ENCODE data around the gene NBPF1. TPM values are rescaled to one million over a fixed set of nuclear protein-coding genes. Genes with fewer than 3 reads are reported as not detected.
A peak's percentile ranks its signal among the peaks of the same experiment; 100 is the strongest.
"Not testable (repeated sequence)": the region's sequence is repeated elsewhere in the genome, so short reads cannot be mapped to it uniquely, and the experiment has no call there.

NBPF1 gene
- total RNA-seq, 1 donor = 16.4 TPM

GRCh38 chr1:16623812-16624719, 10.7 kb upstream of the NBPF1 start:
- not testable (repeated sequence) for DNase-seq (ENCODE audit: low read depth in 2 of 3, low spot score in 2 of 3)

DNA sequence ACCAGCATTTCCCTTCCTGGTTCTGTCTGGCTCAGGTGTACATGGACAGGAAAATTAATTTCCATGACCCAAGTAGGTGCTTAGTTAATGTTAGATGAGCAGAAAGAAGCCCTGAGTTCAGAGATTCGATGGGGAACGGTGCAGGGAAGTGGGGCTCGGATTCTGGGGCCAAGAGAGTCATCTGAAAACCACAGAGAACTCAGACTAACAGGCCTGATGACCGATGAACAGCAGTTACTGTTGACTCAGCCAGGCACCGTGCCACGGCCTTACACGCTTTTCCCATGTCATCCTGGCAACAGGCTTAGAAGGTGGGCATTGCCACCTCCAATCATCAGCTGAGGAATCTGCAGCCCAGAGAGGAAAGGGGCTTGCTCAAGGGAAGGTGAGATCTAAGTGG, 10.0 kb upstream of the NBPF1 start:
- DNase-seq (ENCODE audit: low read depth in 2 of 3, low spot score in 2 of 3) = not testable (repeated sequence)

GRCh38 chr1:16621681-16622315, 8.4 kb upstream of the NBPF1 start:
- DNase-seq (ENCODE audit: low read depth in 2 of 3, low spot score in 2 of 3) = not testable (repeated sequence)

DNA sequence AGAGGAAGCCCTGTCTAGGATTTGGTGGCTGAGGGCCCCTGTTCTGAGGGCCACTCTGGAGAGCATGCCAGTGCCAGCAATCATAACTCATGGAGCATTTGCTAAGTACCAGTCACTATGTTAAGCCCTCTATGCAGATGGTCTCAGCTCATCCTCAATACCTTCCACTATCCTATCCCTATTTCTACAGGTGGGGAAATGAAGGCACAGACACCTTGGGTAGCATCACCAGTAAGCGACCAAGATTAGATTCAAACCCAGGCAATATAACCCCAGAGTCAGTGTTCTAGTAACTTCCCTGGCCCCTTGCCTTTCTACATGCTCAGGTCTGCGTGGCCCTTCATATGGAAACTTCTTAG, 7.9 kb upstream of the NBPF1 start:
- DNase-seq (ENCODE audit: low read depth in 2 of 3, low spot score in 2 of 3) = no peak

- DNase-seq (ENCODE audit: low read depth in 2 of 3, low spot score in 2 of 3) = not testable (repeated sequence)
These were observed 6.6 kb upstream of the NBPF1 start for GRCh38 chr1:16619803-16620501.

DNA sequence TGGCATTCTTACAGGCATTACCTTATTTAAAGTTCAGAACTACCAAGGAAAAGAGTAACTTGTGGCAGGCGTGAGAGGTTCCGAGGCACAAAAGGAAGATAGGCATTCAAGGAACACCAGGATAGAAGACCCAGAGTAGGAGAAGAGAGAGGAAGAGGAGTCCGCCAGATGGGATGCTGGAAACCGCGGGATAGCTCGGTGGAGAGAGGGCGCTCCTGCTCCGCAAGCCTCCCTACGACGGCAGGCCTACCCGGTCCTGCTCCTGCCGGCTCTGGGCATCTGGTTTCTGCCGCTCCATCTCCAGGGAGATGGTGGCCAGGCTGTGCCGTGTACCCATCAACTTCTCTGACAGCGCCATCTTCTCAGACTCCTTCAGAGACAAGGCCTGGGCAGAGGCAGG, 5.4 kb upstream of the NBPF1 start:
- DNase-seq (ENCODE audit: low read depth in 2 of 3, low spot score in 2 of 3) = no peak

DNA sequence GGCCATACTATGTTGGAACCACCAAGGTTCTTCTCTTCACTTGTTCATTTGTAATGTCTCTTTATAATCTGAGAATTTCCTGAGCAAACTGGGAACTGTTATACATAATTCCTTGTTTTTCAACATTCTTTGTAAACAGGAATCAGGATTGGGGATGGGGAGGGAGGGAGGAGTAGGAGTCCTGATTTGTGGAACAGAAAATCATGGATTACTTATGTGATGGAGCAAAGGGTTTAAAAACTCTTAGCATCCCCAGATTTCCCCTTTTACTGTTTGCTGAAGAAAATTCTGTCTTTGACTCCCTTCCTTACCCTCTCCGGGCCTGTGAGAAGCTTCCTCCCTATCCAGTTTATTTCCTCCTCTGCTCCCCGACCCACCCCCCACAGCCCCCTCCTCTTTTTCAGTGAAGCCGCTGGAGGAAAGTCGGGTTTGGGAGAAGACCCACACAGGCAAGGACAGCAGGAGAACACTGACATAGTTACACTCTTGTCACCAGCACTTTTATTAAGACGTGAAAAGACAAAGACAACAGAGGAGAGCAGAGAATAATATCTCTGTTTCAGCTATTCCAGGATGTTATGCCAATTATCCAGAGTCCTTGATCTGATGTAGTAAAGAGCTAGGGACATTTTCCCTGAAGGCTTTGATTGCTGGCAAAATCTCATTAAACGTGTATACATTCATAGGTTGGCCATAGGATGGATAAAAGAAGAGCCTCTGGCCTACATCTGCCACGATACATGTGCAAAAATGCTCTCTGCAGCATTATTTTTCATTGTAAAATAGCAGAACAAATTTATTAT, 4.6 kb upstream of the NBPF1 start:
- no peak for DNase-seq (ENCODE audit: low read depth in 2 of 3, low spot score in 2 of 3)

GRCh38 chr1:16617114-16617631, 3.8 kb upstream of the NBPF1 start:
- DNase-seq (ENCODE audit: low read depth in 2 of 3, low spot score in 2 of 3) = no peak

GRCh38 chr1:16615253-16616252, 2.2 kb upstream of the NBPF1 start:
- DNase-seq (ENCODE audit: low read depth in 2 of 3, low spot score in 2 of 3) = no peak

DNA sequence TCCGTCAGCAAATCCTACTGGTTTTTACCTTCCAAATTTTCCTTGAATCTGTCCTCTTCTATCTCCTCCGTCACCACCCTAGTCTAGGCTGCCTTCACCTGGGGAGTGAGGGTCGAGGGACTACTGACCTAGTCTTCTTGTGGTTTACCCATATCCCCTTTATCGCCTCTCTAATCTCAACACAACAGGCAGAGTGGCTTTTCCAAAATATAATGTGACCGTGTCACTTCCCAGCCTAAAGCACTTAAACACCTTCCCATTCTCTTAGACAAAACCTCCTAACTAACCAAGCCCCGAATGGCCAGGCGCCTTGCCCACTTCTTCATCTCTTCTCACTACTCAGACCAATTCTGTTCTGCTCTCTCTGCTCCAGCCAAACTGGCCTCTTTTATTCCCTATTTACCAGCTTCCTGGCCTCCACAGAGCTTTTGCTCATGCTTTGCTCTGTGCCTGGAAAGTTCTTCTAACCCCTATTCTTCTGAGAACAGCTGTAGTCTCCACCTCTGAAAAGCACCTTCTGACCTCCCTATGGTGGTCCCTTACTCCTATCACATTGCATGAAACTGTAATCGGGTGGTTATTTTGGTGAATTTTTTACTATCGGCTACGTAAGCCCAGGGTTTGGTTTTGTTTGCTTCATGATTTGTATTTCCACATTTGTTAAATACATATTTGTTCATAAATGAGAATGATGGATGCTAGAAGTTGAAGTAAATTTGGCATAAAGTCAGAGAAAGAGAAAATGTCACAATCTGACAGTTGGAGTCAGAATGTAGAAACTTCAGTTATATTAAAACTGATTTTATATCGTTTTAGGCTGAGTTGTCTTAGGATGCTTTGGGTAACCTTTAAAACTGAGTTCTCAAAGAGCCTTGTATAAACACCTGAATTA, 1.2 kb upstream of the NBPF1 start:
- no peak for DNase-seq (ENCODE audit: low read depth in 2 of 3, low spot score in 2 of 3)

DNA sequence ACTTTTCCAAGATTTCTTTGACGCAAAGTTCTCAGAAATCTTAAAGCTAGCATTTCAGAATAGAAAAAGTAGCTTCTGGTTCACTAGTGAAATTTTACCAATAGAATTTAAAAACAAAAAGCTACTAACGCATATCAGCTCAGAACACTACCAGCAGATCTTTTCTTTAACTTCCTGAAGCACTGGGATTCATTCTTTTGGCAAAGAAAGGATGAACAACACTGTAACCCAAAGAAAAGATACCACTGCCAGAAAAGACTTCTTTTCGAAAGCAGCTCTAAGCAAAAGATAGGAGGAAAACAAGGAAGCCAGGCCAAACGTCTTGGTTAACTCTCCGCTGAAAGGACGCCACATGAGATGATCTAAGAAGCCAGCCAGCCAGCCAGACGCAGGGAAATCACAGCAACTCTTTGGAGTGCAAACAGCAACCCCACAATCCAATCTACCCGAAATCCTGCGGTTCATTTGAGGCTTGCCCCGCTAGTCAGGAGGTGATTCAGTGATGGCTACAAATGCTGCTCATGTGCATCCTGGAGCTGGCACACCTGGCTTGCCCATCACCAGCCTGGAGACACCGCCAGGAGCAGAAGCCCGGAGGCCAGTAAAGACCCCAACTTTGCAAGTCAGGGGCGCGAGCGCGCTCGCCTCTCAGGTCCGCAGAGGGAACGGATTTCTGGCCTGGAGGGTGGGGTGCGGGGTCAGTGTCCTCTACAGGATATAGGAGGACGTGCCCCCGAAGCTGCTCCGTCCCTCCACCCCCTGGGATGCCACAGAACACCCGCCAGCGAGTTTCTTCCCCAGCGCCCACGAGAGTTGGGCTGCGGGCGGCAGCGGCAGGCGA, 812 bp downstream of the NBPF1 start:
- DNase-seq (ENCODE audit: low read depth in 2 of 3, low spot score in 2 of 3) = peak in 2 of 3 donors; percentile 50 to 70

DNA sequence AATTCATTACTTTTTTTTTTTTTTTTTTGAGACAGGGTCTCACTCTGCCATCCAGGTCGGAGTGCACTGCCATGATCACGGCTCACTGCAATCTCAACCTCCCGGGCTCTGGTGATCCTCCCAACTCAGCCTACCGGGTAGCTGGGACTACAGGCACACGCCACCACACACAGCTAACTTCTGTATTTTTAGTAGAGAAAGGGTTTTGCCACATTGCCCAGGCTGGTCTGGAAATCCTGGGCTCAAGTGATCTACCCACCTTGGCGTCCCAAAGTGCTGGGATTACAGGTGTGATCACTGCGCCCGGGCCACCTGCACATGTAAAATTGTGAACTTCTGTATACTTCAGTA, 1.4 kb downstream of the NBPF1 start:
- not testable (repeated sequence) for DNase-seq (ENCODE audit: low read depth in 2 of 3, low spot score in 2 of 3)

DNA sequence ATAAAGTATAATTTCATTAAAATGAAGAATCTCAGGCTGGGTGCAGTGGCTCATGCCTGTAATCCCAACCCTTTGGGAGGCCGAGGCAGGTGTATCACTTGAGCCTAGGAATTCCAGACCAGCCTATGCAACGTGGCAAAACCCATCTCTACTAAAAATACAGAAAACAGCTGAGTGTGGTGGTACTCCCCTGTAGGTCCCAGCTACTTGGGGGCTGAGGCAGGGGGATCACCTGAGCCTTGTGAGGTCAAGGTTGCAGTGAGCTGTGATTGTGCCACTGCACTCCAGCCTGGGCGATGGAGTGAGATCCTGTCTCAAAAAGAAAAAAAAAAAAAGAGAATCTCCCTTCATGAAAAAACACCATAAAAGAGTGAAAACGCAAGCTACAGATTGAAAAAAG, 2.2 kb downstream of the NBPF1 start:
- DNase-seq (ENCODE audit: low read depth in 2 of 3, low spot score in 2 of 3) = not testable (repeated sequence)

DNA sequence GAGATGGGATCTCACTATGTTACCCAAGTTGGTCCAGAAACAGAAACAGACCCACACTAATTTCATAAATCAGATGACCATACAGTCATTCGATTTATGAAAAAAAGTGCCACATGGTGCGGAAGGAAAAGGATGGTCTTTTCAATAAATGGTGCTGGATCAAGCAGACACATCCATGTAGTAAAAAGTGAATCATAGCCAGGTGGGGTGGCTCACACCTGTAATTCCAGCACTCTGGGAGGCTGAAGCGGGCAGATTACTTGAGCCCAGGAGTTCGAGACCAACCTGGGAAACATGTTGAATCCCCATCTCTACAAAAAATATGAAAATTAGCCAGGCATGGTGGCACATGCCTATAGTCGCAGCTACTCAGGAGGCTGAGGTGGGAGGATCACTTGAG, 2.8 kb downstream of the NBPF1 start:
- not testable (repeated sequence) for DNase-seq (ENCODE audit: low read depth in 2 of 3, low spot score in 2 of 3)

- not testable (repeated sequence) for DNase-seq (ENCODE audit: low read depth in 2 of 3, low spot score in 2 of 3)
These were observed 3.6 kb downstream of the NBPF1 start for GRCh38 chr1:16609761-16610160.

- DNase-seq (ENCODE audit: low read depth in 2 of 3, low spot score in 2 of 3) = no peak
These were observed 4.4 kb downstream of the NBPF1 start for GRCh38 chr1:16608838-16609560.
